ENCODE results near the gene DNAH5.

DNA sequence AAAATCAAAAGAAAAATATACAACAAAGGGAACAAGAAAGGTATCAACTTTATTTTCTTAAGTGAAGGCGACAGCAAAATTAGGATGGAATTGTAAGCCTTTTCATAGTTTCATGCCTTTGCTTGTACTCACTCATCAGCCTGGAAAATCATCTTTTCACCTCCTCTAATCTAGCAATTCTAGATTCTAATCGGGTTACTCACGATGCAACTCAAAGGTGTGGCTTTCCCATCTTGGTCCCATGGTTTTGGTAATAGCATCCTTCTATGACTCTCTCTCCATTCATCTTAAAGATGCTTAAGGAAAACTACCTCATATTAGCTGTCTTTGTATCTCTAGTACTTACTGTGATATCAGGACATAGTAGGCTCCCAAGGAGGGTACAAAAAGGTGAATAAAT, 30.5 kb downstream of the DNAH5 start:
- TF ChIP-seq CTCF (IDR thresholded peaks at IDR 0.05) (no peak), POLR2A (IDR thresholded peaks at IDR 0.05) (no peak)
